GM11168 (cell line): ENCODE data around the gene CTSV.
"Not testable (repeated sequence)": the region's sequence is repeated elsewhere in the genome, so short reads cannot be mapped to it uniquely, and the experiment has no call there.

ENCODE experiments used
- in situ Hi-C: fragments of 300-500 bp; cut with MboI; formaldehyde crosslinking; loops from one replicate; pipeline ENCODE4 v1.12.0; 2022; ENCODE audit warnings: low sequenced_read_pairs; ENCODE audit not compliant: unreplicated experiment

Gene CTSV

GRCh38 chr9:97038611-97039513 lies at the start of gene CTSV:
Gene CTSV, minus strand, starts transcription at chr9:97039142. Its CDS starts 1,099 bp downstream, at chr9:97038043.
- in situ Hi-C loops: no loop called here

- in situ Hi-C loops: not testable (repeated sequence)
These were observed 48.8 kb upstream of the CTSV start for GRCh38 chr9:97087668-97088215.

- in situ Hi-C loops: not testable (repeated sequence)
These were observed 45.6 kb upstream of the CTSV start for GRCh38 chr9:97084562-97084991.

- in situ Hi-C loops: no loop called here
These were observed 39.4 kb upstream of the CTSV start for GRCh38 chr9:97078362-97078761.

GRCh38 chr9:97077452-97078295 lies 38.7 kb upstream of the CTSV start:
- in situ Hi-C loops: no loop called here

- in situ Hi-C loops: not testable (repeated sequence)
These were observed 37.9 kb upstream of the CTSV start for GRCh38 chr9:97076731-97077451.

- in situ Hi-C loops: no loop called here
These were observed 37.3 kb upstream of the CTSV start for GRCh38 chr9:97076238-97076637.

- in situ Hi-C loops: no loop called here
These were observed 36.5 kb upstream of the CTSV start for GRCh38 chr9:97075289-97075985.

GRCh38 chr9:97073506-97073905 lies 34.6 kb upstream of the CTSV start:
- in situ Hi-C loops: no loop called here

GRCh38 chr9:97072285-97072776 lies 33.4 kb upstream of the CTSV start:
- in situ Hi-C loops: no loop called here

GRCh38 chr9:97070325-97070724 lies 31.4 kb upstream of the CTSV start:
- in situ Hi-C loops: not testable (repeated sequence)

GRCh38 chr9:97067490-97067889 lies 28.5 kb upstream of the CTSV start:
- in situ Hi-C loops: no loop called here

GRCh38 chr9:97064176-97064575 lies 25.2 kb upstream of the CTSV start:
- in situ Hi-C loops: no loop called here

- in situ Hi-C loops: no loop called here
These were observed 21.9 kb upstream of the CTSV start for GRCh38 chr9:97060796-97061195.

GRCh38 chr9:97059626-97060025 lies 20.7 kb upstream of the CTSV start:
- in situ Hi-C loops: no loop called here

- in situ Hi-C loops: no loop called here
These were observed 18.7 kb upstream of the CTSV start for GRCh38 chr9:97057651-97058050.

GRCh38 chr9:97055891-97056290 lies 16.9 kb upstream of the CTSV start:
- in situ Hi-C loops: not testable (repeated sequence)

GRCh38 chr9:97053717-97054116 lies 14.8 kb upstream of the CTSV start:
- in situ Hi-C loops: no loop called here

GRCh38 chr9:97052735-97053134 lies 13.8 kb upstream of the CTSV start:
- in situ Hi-C loops: no loop called here
